SK-N-SH treated with all-trans-retinoic acid at 6 μM for 48 hours (cell line): Measurements from ENCODE around the gene ANO6.

Source experiments
- ARNTL ChIP-seq: fragments of 450-650 bp; formaldehyde crosslinking; IDR thresholded peaks from 2 replicates; pipeline ENCODE4 v1.5.0; 2020; ENCODE audit warnings: low read depth, mild to moderate bottlenecking, moderate library complexity, borderline replicate concordance
- CSDC2 ChIP-seq: fragments of 250-450 bp; sonication (Bioruptor Pico); IDR thresholded peaks from 2 replicates; pipeline ENCODE4 v1.5.0; 2020; ENCODE audit warnings: mild to moderate bottlenecking, moderate library complexity
- GLIS3 ChIP-seq: fragments of 250-450 bp; sonication (Bioruptor Pico); IDR thresholded peaks from 2 replicates; pipeline ENCODE4 v1.5.0; 2020; ENCODE audit warnings: mild to moderate bottlenecking, moderate library complexity
- OSR1 ChIP-seq: fragments of 250-450 bp; sonication (Bioruptor Pico); IDR thresholded peaks from 2 replicates; pipeline ENCODE4 v1.8.0; 2022; ENCODE audit warnings: moderate library complexity, mild to moderate bottlenecking, inconsistent platforms
- PPARA ChIP-seq: fragments of 250-450 bp; sonication (Bioruptor Pico); IDR thresholded peaks from 2 replicates; pipeline ENCODE4 v1.5.0; 2020; ENCODE audit warnings: mild to moderate bottlenecking, borderline replicate concordance
- RARB ChIP-seq: fragments of 250-450 bp; sonication (Bioruptor Pico); IDR thresholded peaks from 2 replicates; pipeline ENCODE4 v1.8.0; 2021; ENCODE audit warnings: mild to moderate bottlenecking, moderate library complexity
- SNAI2 ChIP-seq: fragments of 250-450 bp; sonication (Bioruptor Pico); IDR thresholded peaks from 2 replicates; pipeline ENCODE4 v1.5.0; 2020; ENCODE audit warnings: mild to moderate bottlenecking, moderate library complexity
- ZFP3 ChIP-seq: fragments of 250-450 bp; sonication (Bioruptor Pico); IDR thresholded peaks from 2 replicates; pipeline ENCODE4 v1.5.0; 2020; ENCODE audit warnings: mild to moderate bottlenecking, moderate library complexity
- TF ChIP-seq, protein P1 (sequence below): fragments of 250-450 bp; sonication (Bioruptor Pico); IDR thresholded peaks from 2 replicates; pipeline ENCODE4 v1.8.0; 2021; ENCODE audit warnings: low read depth, mild to moderate bottlenecking, moderate library complexity, borderline replicate concordance
- TF ChIP-seq, protein P2 (sequence below): fragments of 250-450 bp; sonication (Bioruptor Pico); IDR thresholded peaks from 2 replicates; pipeline ENCODE4 v1.5.1; 2020; ENCODE audit warnings: low read depth, mild to moderate bottlenecking, moderate library complexity
- TF ChIP-seq, protein P3 (sequence below): fragments of 250-450 bp; sonication (Bioruptor Pico); IDR thresholded peaks from 2 replicates; pipeline ENCODE4 v1.8.0; 2020; ENCODE audit warnings: mild to moderate bottlenecking, moderate library complexity, borderline replicate concordance

DNA sequence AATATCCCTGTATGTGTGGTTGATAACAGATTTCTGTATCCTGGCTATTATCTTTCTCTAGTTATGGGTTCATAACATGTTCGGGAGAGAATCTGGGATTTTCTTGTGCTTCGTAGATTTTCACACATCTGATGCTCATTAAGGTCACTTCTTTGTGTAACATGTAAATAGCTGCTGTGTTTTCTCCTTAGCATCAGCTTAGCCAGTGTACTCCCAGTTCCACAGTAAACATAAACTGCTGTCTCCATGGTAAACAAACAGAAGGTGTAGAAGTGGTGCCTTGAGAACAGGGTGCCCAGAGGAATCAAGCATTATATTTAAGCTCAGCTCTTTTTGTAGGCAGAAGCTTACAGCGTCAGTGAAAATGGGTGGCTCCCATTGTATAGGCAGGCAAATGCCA lies 88.0 kb downstream of the ANO6 start:
- TF ChIP-seq ZFP3 (no peak), SNAI2 (CRISPR knock-in tag) (no peak), RARB (CRISPR knock-in tag) (no peak), OSR1 (CRISPR knock-in tag) (no peak), ARNTL (CRISPR knock-in tag) (no peak), GLIS3 (CRISPR knock-in tag) (no peak), PPARA (CRISPR knock-in tag) (no peak), CSDC2 (no peak)
- TF ChIP-seq, protein P1, sequence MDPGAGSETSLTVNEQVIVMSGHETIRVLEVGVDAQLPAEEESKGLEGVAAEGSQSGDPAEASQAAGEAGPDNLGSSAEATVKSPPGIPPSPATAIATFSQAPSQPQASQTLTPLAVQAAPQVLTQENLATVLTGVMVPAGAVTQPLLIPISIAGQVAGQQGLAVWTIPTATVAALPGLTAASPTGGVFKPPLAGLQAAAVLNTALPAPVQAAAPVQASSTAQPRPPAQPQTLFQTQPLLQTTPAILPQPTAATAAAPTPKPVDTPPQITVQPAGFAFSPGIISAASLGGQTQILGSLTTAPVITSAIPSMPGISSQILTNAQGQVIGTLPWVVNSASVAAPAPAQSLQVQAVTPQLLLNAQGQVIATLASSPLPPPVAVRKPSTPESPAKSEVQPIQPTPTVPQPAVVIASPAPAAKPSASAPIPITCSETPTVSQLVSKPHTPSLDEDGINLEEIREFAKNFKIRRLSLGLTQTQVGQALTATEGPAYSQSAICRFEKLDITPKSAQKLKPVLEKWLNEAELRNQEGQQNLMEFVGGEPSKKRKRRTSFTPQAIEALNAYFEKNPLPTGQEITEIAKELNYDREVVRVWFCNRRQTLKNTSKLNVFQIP (CRISPR knock-in tag), result no peak
- TF ChIP-seq, protein P2, sequence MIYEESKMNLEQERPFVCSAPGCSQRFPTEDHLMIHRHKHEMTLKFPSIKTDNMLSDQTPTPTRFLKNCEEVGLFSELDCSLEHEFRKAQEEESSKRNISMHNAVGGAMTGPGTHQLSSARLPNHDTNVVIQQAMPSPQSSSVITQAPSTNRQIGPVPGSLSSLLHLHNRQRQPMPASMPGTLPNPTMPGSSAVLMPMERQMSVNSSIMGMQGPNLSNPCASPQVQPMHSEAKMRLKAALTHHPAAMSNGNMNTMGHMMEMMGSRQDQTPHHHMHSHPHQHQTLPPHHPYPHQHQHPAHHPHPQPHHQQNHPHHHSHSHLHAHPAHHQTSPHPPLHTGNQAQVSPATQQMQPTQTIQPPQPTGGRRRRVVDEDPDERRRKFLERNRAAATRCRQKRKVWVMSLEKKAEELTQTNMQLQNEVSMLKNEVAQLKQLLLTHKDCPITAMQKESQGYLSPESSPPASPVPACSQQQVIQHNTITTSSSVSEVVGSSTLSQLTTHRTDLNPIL, result no peak
- TF ChIP-seq, protein P3, sequence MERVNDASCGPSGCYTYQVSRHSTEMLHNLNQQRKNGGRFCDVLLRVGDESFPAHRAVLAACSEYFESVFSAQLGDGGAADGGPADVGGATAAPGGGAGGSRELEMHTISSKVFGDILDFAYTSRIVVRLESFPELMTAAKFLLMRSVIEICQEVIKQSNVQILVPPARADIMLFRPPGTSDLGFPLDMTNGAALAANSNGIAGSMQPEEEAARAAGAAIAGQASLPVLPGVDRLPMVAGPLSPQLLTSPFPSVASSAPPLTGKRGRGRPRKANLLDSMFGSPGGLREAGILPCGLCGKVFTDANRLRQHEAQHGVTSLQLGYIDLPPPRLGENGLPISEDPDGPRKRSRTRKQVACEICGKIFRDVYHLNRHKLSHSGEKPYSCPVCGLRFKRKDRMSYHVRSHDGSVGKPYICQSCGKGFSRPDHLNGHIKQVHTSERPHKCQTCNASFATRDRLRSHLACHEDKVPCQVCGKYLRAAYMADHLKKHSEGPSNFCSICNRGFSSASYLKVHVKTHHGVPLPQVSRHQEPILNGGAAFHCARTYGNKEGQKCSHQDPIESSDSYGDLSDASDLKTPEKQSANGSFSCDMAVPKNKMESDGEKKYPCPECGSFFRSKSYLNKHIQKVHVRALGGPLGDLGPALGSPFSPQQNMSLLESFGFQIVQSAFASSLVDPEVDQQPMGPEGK, result no peak
